GM23338 (cell line): ENCODE data around the gene BRSK2. TPM values are rescaled to one million over a fixed set of nuclear protein-coding genes. Genes with fewer than 3 reads are reported as not detected.

ENCODE experiments used
- ATAC-seq: fragments of 200-7000 bp; cut with Tn5 transposase; 3 replicates; pipeline ENCODE4 v1.9.1; 2020
- DNase-seq: peaks from one replicate; pipeline ENCODE4 v3.0.0-alpha.2; 2015; ENCODE audit warnings: low spot score
- H2AFZ ChIP-seq: fragments of 200-600 bp; sonication (generic); 2 replicates; pipeline ENCODE4 v1.8.0; 2016; ENCODE audit warnings: antibody characterized with exemption, mild to moderate bottlenecking, moderate library complexity
- H3F3A ChIP-seq: fragments of 200-600 bp; sonication (generic); replicated peaks from 2 replicates; pipeline ENCODE4 v1.8.0; 2017; ENCODE audit warnings: antibody characterized with exemption, mixed run types, low read depth
- H3K27ac ChIP-seq: fragments of 200-600 bp; sonication (generic); 2 replicates; pipeline ENCODE4 v1.6.1; 2016; ENCODE audit warnings: low read depth
- H3K27me3 ChIP-seq: fragments of 200-600 bp; sonication (generic); 2 replicates; pipeline ENCODE4 v1.8.0; 2016; ENCODE audit warnings: mild to moderate bottlenecking, mixed run types, moderate library complexity; ENCODE audit not compliant: insufficient read depth
- H3K36me3 ChIP-seq: fragments of 200-600 bp; sonication (generic); 2 replicates; pipeline ENCODE4 v1.8.0; 2016; ENCODE audit warnings: mild to moderate bottlenecking; ENCODE audit not compliant: insufficient read depth
- H3K4me1 ChIP-seq: fragments of 200-600 bp; sonication (generic); 2 replicates; pipeline ENCODE4 v1.8.0; 2016; ENCODE audit warnings: mild to moderate bottlenecking, moderate library complexity; ENCODE audit not compliant: insufficient read depth
- H3K4me2 ChIP-seq: fragments of 200-600 bp; sonication (generic); 2 replicates; pipeline ENCODE4 v1.7.1; 2017; ENCODE audit warnings: mixed run types
- H3K4me3 ChIP-seq: fragments of 200-600 bp; sonication (generic); 2 replicates; pipeline ENCODE4 v1.6.1; 2016; ENCODE audit warnings: mixed run types
- H3K79me2 ChIP-seq: fragments of 200-600 bp; sonication (generic); replicated peaks from 2 replicates; pipeline ENCODE4 v1.8.0; 2017; ENCODE audit warnings: mild to moderate bottlenecking; ENCODE audit not compliant: insufficient read depth
- H3K9me2 ChIP-seq: fragments of 200-600 bp; sonication (generic); 2 replicates; pipeline ENCODE4 v1.8.0; 2017; ENCODE audit not compliant: insufficient read depth
- H4K20me1 ChIP-seq: fragments of 200-600 bp; sonication (generic); replicated peaks from 2 replicates; pipeline ENCODE4 v1.8.0; 2017; ENCODE audit warnings: mild to moderate bottlenecking; ENCODE audit not compliant: insufficient read depth
- H3K27ac Mint-ChIP-seq: 2 replicates; pipeline ENCODE4 v1.8.0; 2020; ENCODE audit warnings: inconsistent platforms, mild to moderate bottlenecking, moderate library complexity, mixed read lengths
- H3K27me3 Mint-ChIP-seq: 3 replicates; pipeline ENCODE4 v1.8.0; 2022; ENCODE audit warnings: low read depth, mild to moderate bottlenecking, moderate library complexity, mixed read lengths, inconsistent platforms; ENCODE audit not compliant: insufficient read depth, poor library complexity
- H3K36me3 Mint-ChIP-seq: 3 replicates; pipeline ENCODE4 v1.8.0; 2021; ENCODE audit warnings: low read depth, mild to moderate bottlenecking, inconsistent platforms, moderate library complexity, mixed read lengths
- H3K4me1 Mint-ChIP-seq: 3 replicates; pipeline ENCODE4 v1.8.0; 2020; ENCODE audit warnings: mild to moderate bottlenecking, inconsistent platforms, mixed read lengths
- H3K4me3 Mint-ChIP-seq: 3 replicates; pipeline ENCODE4 v1.8.0; 2021; ENCODE audit warnings: moderate library complexity, mild to moderate bottlenecking, inconsistent platforms, mixed read lengths
- H3K9me3 Mint-ChIP-seq: 3 replicates; pipeline ENCODE4 v1.8.0; 2020; ENCODE audit warnings: moderate library complexity, mild to moderate bottlenecking, inconsistent platforms, mixed read lengths
- REST ChIP-seq: IDR thresholded peaks from one replicate; pipeline ENCODE4 v1.6.1; 2018; ENCODE audit warnings: antibody characterized with exemption; ENCODE audit not compliant: unreplicated experiment
- ZNF462 ChIP-seq: fragments of 250-450 bp; sonication (Bioruptor Pico); IDR thresholded peaks from 2 replicates; pipeline ENCODE4 v1.5.0; 2020; ENCODE audit warnings: mild to moderate bottlenecking, moderate library complexity
- polyA plus RNA-seq: library from polyadenylated mRNA; unstranded; fragments of >200 nt; fragmentation: Nextera tagmentation; extraction: Ambion mirVana; gene quantifications from 2 replicates; pipeline ENCODE4 v1.2.1, GENCODE V29; 2016
- total RNA-seq: library from RNA; depleted of rRNA; stranded (reverse); fragments of >200 nt; shearing (Covaris generic); gene quantifications from 2 replicates; pipeline ENCODE4 v1.2.3, GENCODE V29; 2014

Gene BRSK2
- total and polyA plus RNA-seq, 2 experiments from 2014 or later: 7.2 to 20.3 TPM

- Mint-ChIP-seq H3K36me3 (peaks cover 5% of the 10 kb centered on the region; the same call in 1 of the 3 replicates), H3K9me3 (no peaks in the 10 kb centered on the region; the same call in 2 of the 3 replicates), H3K4me3 (no peak overlapping the region), H3K4me1 (no peaks in the 10 kb centered on the region), H3K27me3 (no peaks in the 10 kb centered on the region), H3K27ac (no peak overlapping the region)
- no peaks in the 10 kb centered on the region for H3K27me3 ChIP-seq
- ATAC-seq (no peak), DNase-seq (no peak)
- H3K36me3 ChIP-seq: no peaks in the 10 kb centered on the region
- no peaks in the 10 kb centered on the region for H3K9me2 ChIP-seq
- no peak overlapping the region for H2AFZ ChIP-seq
- peaks cover 7% of the 10 kb centered on the region for H4K20me1 ChIP-seq
- TF ChIP-seq REST (no peak), ZNF462 (CRISPR knock-in tag) (no peak)
- no peaks in the 10 kb centered on the region for H3K4me1 ChIP-seq
- no peak overlapping the region for H3K27ac ChIP-seq
- no peak overlapping the region for H3K4me3 ChIP-seq
- H3K4me2 ChIP-seq: no peak overlapping the region
- no peaks in the 10 kb centered on the region for H3F3A ChIP-seq
- H3K79me2 ChIP-seq: no peaks in the 10 kb centered on the region
Measured at GRCh38 chr11:1478011-1478410, 88.3 kb downstream of the BRSK2 start.
